Measurements from ENCODE around the gene SLC38A8.

DNA sequence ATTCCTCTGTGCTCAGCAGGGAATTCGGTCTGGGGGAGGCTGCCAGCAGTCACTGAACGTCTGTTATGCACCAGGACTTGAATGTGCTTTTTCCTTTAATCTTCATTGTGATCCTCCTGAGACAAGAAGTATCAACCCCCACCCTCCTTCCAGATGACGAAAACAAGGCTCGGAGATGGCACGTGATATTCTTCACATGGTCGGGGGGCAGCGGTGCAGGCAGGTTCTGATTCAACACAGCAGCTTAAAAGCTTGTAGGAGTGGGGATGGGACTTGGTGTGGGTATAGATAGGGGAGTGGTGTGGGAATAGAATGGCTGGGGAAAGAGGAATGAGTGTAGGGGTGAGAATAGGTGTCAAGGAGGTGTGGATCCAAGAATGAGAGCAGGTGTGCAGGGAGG lies 68.1 kb downstream of the SLC38A8 start:
- TF ChIP-seq POLR2A (IDR thresholded peaks at IDR 0.05; ENCODE audit: low read length), result no peak
- TF ChIP-seq, protein P1, sequence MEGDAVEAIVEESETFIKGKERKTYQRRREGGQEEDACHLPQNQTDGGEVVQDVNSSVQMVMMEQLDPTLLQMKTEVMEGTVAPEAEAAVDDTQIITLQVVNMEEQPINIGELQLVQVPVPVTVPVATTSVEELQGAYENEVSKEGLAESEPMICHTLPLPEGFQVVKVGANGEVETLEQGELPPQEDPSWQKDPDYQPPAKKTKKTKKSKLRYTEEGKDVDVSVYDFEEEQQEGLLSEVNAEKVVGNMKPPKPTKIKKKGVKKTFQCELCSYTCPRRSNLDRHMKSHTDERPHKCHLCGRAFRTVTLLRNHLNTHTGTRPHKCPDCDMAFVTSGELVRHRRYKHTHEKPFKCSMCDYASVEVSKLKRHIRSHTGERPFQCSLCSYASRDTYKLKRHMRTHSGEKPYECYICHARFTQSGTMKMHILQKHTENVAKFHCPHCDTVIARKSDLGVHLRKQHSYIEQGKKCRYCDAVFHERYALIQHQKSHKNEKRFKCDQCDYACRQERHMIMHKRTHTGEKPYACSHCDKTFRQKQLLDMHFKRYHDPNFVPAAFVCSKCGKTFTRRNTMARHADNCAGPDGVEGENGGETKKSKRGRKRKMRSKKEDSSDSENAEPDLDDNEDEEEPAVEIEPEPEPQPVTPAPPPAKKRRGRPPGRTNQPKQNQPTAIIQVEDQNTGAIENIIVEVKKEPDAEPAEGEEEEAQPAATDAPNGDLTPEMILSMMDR (IDR thresholded peaks at IDR 0.05), result no peak
- no peak for TF ChIP-seq MYC (IDR thresholded peaks at IDR 0.05; ENCODE audit: borderline replicate concordance, low read length)
- TF ChIP-seq, protein P2, sequence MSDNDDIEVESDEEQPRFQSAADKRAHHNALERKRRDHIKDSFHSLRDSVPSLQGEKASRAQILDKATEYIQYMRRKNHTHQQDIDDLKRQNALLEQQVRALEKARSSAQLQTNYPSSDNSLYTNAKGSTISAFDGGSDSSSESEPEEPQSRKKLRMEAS (IDR thresholded peaks at IDR 0.05), result no peak
- TF ChIP-seq HDAC2 (IDR thresholded peaks at IDR 0.05), result no peak
- TF ChIP-seq HEYL (CRISPR knock-in tag; IDR thresholded peaks at IDR 0.05), result no peak
- TF ChIP-seq NR3C1 (IDR thresholded peaks at IDR 0.05), result no peak
- TF ChIP-seq RFX5 (IDR thresholded peaks at IDR 0.05), result no peak
- TF ChIP-seq PHF8 (IDR thresholded peaks at IDR 0.05; ENCODE audit: borderline replicate concordance, low read depth), result no peak
- TF ChIP-seq FOSL2 (IDR thresholded peaks at IDR 0.05), result no peak
- no peak for TF ChIP-seq FOSL2 (CRISPR knock-in tag; IDR thresholded peaks at IDR 0.05)
- TF ChIP-seq EHMT2 (IDR thresholded peaks at IDR 0.05; ENCODE audit: low read depth), result no peak
- TF ChIP-seq, protein P3, sequence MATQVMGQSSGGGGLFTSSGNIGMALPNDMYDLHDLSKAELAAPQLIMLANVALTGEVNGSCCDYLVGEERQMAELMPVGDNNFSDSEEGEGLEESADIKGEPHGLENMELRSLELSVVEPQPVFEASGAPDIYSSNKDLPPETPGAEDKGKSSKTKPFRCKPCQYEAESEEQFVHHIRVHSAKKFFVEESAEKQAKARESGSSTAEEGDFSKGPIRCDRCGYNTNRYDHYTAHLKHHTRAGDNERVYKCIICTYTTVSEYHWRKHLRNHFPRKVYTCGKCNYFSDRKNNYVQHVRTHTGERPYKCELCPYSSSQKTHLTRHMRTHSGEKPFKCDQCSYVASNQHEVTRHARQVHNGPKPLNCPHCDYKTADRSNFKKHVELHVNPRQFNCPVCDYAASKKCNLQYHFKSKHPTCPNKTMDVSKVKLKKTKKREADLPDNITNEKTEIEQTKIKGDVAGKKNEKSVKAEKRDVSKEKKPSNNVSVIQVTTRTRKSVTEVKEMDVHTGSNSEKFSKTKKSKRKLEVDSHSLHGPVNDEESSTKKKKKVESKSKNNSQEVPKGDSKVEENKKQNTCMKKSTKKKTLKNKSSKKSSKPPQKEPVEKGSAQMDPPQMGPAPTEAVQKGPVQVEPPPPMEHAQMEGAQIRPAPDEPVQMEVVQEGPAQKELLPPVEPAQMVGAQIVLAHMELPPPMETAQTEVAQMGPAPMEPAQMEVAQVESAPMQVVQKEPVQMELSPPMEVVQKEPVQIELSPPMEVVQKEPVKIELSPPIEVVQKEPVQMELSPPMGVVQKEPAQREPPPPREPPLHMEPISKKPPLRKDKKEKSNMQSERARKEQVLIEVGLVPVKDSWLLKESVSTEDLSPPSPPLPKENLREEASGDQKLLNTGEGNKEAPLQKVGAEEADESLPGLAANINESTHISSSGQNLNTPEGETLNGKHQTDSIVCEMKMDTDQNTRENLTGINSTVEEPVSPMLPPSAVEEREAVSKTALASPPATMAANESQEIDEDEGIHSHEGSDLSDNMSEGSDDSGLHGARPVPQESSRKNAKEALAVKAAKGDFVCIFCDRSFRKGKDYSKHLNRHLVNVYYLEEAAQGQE (IDR thresholded peaks at IDR 0.05), result no peak
- TF ChIP-seq, protein P4, sequence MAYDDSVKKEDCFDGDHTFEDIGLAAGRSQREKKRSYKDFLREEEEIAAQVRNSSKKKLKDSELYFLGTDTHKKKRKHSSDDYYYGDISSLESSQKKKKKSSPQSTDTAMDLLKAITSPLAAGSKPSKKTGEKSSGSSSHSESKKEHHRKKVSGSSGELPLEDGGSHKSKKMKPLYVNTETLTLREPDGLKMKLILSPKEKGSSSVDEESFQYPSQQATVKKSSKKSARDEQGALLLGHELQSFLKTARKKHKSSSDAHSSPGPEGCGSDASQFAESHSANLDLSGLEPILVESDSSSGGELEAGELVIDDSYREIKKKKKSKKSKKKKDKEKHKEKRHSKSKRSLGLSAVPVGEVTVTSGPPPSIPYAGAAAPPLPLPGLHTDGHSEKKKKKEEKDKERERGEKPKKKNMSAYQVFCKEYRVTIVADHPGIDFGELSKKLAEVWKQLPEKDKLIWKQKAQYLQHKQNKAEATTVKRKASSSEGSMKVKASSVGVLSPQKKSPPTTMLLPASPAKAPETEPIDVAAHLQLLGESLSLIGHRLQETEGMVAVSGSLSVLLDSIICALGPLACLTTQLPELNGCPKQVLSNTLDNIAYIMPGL (CRISPR knock-in tag; IDR thresholded peaks at IDR 0.05; ENCODE audit: borderline replicate concordance), result no peak
- no peak for TF ChIP-seq EP300 (IDR thresholded peaks at IDR 0.05)
